Stimulated activated naive B cell treated with anti-CD40 and anti-IgM and Interleukin-4, amounts not matched to agents 10 μg/mL and 1 μg/mL and 100 μg/mL, for 72 hours (primary cell): Measurements from ENCODE around the gene METTL2B.
A peak's percentile ranks its signal among the peaks of the same experiment; 100 is the strongest.
"Not testable (repeated sequence)": the region's sequence is repeated elsewhere in the genome, so short reads cannot be mapped to it uniquely, and the experiment has no call there.

Experiments
- ATAC-seq, 2 donors: fragments of 150-1000 bp; cut with Tn5 transposase; replicated peaks; 2 replicates each; pipeline ENCODE4 v1.10.0; 2021; ENCODE audit warnings: moderate library complexity in 1 of 2
- DNase-seq: peaks from one replicate; pipeline ENCODE4 v3.0.0; 2021
- H3K27ac Mint-ChIP-seq: one replicate; pipeline ENCODE4 v1.8.0; 2022; ENCODE audit warnings: mild to moderate bottlenecking, mixed read lengths
- H3K27me3 Mint-ChIP-seq, 2 donors: one replicate each; pipeline ENCODE4 v1.8.0; 2022; ENCODE audit warnings: mixed read lengths in 2 of 2
- H3K36me3 Mint-ChIP-seq, 2 donors: one replicate each; pipeline ENCODE4 v1.8.0; 2022; ENCODE audit warnings: mixed read lengths in 2 of 2, mild to moderate bottlenecking in 1 of 2
- H3K4me1 Mint-ChIP-seq, 2 donors: one replicate each; pipeline ENCODE4 v1.8.0; 2022; ENCODE audit warnings: mixed read lengths in 2 of 2, mild to moderate bottlenecking in 1 of 2
- H3K4me3 Mint-ChIP-seq, 2 donors: one replicate each; pipeline ENCODE4 v1.8.0; 2022; ENCODE audit warnings: mild to moderate bottlenecking in 2 of 2, mixed read lengths in 2 of 2, moderate library complexity in 1 of 2
- H3K9me3 Mint-ChIP-seq, 2 donors: one replicate each; pipeline ENCODE4 v1.8.0; 2022; ENCODE audit warnings: mixed read lengths in 2 of 2, mild to moderate bottlenecking in 1 of 2

Gene METTL2B

GRCh38 chr7:128463933-128464332 lies 12.6 kb upstream of the METTL2B start:
- not testable (repeated sequence) for ATAC-seq, H3K4me3 Mint-ChIP-seq, H3K27me3 Mint-ChIP-seq, H3K27ac Mint-ChIP-seq, DNase-seq, H3K9me3 Mint-ChIP-seq
- H3K4me1 Mint-ChIP-seq: peaks cover 9 to 13% of the 10 kb centered on the region in 2 donors
- H3K36me3 Mint-ChIP-seq: peaks cover 31 to 39% of the 10 kb centered on the region in 2 donors

DNA sequence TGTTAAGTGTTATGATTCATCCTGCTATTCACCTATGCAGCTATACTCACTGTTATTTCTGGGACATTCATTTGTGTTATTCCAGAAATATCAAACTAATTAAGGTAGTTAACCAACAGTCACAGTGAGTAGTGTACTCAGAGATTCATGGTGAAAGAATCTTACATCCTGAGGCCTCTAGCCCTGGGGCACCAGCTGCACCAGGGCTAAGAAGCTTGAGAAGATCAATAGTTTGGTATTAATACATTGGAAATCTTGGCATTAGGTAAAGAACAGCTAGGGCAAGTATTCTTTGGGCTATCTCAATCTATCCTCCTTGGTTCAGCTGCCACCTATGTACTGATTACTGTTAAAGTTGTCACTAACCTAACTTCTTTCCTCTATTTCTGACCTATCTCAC lies 9.7 kb upstream of the METTL2B start:
- not testable (repeated sequence) for H3K4me1 Mint-ChIP-seq, H3K4me3 Mint-ChIP-seq, ATAC-seq, H3K27me3 Mint-ChIP-seq, DNase-seq, H3K27ac Mint-ChIP-seq, H3K9me3 Mint-ChIP-seq
- H3K36me3 Mint-ChIP-seq: peaks cover 24 to 30% of the 10 kb centered on the region in 2 donors

GRCh38 chr7:128477336-128477690 lies 765 bp downstream of the METTL2B start:
- Mint-ChIP-seq H3K27ac (peak overlapping the region; percentile 99), H3K4me1 (peaks cover 9 to 16% of the 10 kb centered on the region in 2 donors), H3K4me3 (peak overlapping the region; percentile 92 to 97), H3K36me3 (peaks cover 6 to 15% of the 10 kb centered on the region in 2 donors)
- DNase-seq, H3K27me3 Mint-ChIP-seq, H3K9me3 Mint-ChIP-seq: not testable (repeated sequence)
- ATAC-seq: peak; percentile 21 to 22

DNA sequence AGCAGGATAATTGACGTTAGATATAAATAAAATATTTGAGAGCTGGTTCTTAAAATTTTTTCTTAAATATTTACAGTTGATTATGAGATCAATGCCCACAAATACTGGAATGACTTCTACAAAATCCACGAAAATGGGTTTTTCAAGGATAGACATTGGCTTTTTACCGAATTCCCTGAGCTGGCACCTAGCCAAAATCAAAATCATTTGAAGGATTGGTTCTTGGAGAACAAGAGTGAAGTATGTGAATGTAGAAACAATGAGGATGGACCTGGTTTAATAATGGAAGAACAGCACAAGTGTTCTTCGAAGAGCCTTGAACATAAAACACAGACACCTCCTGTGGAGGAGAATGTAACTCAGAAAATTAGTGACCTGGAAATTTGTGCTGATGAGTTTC lies 2.5 kb downstream of the METTL2B start:
- not testable (repeated sequence) for ATAC-seq, H3K27me3 Mint-ChIP-seq, DNase-seq, H3K9me3 Mint-ChIP-seq, H3K4me3 Mint-ChIP-seq, H3K27ac Mint-ChIP-seq
- Mint-ChIP-seq H3K36me3 (peaks cover 9 to 22% of the 10 kb centered on the region in 2 donors), H3K4me1 (peaks cover 9 to 16% of the 10 kb centered on the region in 2 donors)

GRCh38 chr7:128488134-128488533 lies 11.6 kb downstream of the METTL2B start:
- not testable (repeated sequence) for H3K4me1 Mint-ChIP-seq, H3K4me3 Mint-ChIP-seq, H3K27me3 Mint-ChIP-seq, H3K27ac Mint-ChIP-seq, DNase-seq, H3K9me3 Mint-ChIP-seq, ATAC-seq
- H3K36me3 Mint-ChIP-seq: peaks cover 26 to 34% of the 10 kb centered on the region in 2 donors

DNA sequence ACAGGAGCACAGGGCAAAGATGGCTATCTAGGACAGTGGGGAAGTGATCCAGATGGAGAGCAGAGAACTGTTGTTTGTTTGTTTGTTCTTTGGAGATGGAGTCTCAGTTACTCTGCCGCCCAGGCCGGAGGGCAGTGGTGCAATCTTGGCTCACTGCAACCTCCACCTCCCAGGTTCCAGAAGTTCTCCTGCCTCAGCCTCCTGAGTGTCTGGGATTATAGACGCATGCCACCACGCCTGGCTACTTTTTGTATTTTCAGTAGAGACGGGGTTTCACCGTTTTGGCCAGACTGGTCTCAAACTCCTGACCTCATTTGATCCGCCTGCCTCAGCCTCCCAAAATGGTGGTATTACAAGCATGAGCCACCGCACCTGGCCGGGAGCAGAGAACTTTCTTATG lies 20.9 kb downstream of the METTL2B start:
- no peak overlapping the region for H3K4me3 Mint-ChIP-seq
- ATAC-seq (no peak), DNase-seq (no peak)
- no peaks in the 10 kb centered on the region for H3K4me1 Mint-ChIP-seq
- no peaks in the 10 kb centered on the region for H3K27me3 Mint-ChIP-seq
- H3K27ac Mint-ChIP-seq: no peak overlapping the region
- no peaks in the 10 kb centered on the region for H3K9me3 Mint-ChIP-seq
- peaks cover 29 to 48% of the 10 kb centered on the region in 2 donors for H3K36me3 Mint-ChIP-seq

DNA sequence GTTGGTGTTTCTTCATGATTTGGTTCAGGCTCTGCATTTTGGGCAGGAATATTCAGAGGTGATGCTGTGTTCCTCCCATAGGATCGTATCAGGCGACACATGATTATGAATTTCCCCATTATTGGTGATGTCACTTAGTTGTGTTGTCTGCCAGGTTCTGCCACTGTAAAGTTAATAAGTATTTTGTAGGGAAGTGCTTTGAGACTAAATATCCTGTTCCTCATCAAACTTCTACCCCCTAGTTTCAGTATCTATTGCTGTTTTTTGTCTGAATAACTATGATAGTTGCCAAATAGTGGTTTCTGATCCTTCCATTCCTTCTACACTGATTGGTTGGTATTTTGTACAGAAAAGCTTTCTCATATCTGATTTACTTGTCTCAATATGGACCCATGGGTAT lies 28.9 kb downstream of the METTL2B start:
- not testable (repeated sequence) for H3K9me3 Mint-ChIP-seq, H3K27me3 Mint-ChIP-seq, DNase-seq, H3K27ac Mint-ChIP-seq, H3K4me3 Mint-ChIP-seq
- peak; percentile 34 to 50 for ATAC-seq
- peaks cover 15 to 35% of the 10 kb centered on the region in 2 donors for H3K36me3 Mint-ChIP-seq
- H3K4me1 Mint-ChIP-seq: peaks cover 14 to 20% of the 10 kb centered on the region in 2 donors

DNA sequence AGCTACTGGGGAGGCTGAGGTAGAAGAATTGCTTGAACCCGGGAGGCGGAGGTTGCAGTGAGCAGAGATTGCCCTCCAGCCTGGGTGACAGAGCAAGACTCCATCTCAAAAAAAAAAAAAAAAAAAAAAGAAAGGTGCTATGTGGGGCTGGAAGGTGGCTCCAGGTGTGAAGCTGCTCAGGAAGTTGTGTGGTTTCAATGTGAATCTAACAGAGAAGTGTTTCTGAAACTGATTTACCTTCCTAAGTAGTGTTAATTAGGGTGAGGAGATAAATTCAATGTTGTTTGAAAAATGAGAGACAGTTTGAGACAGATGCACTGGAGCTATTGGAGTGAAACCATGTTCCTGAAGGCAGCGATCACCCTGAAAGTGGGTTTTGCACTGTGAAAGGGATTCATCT lies 30.3 kb downstream of the METTL2B start:
- ATAC-seq, H3K4me3 Mint-ChIP-seq, H3K27me3 Mint-ChIP-seq, DNase-seq, H3K9me3 Mint-ChIP-seq: not testable (repeated sequence)
- peak overlapping the region; percentile 56 for H3K27ac Mint-ChIP-seq
- peaks cover 8 to 22% of the 10 kb centered on the region in 2 donors for H3K36me3 Mint-ChIP-seq
- peaks cover 14 to 20% of the 10 kb centered on the region in 2 donors for H3K4me1 Mint-ChIP-seq

DNA sequence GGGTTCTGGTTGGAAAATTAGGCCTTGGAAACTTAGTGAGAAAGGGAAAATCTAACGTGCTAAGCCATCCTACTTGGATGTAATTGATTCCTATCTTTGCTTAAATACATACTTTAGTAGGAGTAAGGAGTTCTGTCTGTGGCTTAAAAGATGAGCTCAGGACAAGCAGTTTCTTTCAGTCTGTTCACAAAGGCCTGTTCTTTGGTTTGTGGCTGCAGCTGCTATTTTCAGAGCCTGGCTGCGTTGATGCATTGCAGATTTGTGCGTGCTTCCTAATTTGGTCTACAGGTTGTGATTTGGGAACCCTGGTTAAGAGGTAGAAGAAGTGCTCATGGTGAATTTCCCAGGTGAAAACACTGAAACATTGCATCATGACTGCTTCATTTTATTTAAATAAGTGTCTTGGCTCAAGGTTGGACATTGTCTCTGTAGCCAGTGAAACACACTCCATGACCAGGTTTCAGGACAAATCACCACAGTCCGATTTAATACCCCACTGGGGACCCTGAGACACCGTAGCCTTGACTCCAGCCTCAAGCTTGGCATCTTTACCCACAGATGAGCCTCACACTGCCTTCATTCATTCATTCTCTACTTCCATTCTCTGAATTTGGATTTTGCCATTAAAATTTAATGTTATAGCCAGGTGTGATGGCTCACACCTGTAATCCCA lies 30.9 kb downstream of the METTL2B start:
- peaks cover 14 to 20% of the 10 kb centered on the region in 2 donors for H3K4me1 Mint-ChIP-seq
- peak overlapping the region; percentile 79 for H3K27ac Mint-ChIP-seq
- H3K4me3 Mint-ChIP-seq, DNase-seq, H3K9me3 Mint-ChIP-seq, H3K27me3 Mint-ChIP-seq: not testable (repeated sequence)
- H3K36me3 Mint-ChIP-seq: peaks cover 5 to 18% of the 10 kb centered on the region in 2 donors
- peak in 1 of 2 donors; percentile 38 for ATAC-seq

DNA sequence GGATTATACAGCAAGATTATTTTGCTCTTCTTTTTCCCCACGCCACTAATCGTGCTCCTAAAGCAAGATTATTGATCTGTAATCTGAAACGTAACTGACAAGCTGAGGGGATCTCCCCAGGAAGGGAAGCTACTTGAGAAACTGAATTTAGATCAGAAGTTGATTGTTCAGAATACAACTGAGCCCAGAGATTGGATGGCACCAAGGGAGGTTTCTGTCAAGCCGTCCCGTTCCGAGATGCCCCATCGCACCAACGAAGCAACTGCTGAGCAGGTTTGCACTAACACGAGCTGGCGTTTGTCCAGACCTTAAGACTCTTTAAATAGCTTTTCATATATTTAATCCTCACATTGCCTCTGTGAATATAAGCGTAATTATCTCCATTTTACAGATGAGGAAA lies 35.1 kb downstream of the METTL2B start:
- H3K27ac Mint-ChIP-seq, H3K9me3 Mint-ChIP-seq, H3K36me3 Mint-ChIP-seq, H3K27me3 Mint-ChIP-seq, DNase-seq, H3K4me3 Mint-ChIP-seq, H3K4me1 Mint-ChIP-seq: not testable (repeated sequence)
- peak in 1 of 2 donors; percentile 44 for ATAC-seq

GRCh38 chr7:128515232-128515631 lies 38.7 kb downstream of the METTL2B start:
- not testable (repeated sequence) for H3K4me1 Mint-ChIP-seq, H3K4me3 Mint-ChIP-seq, H3K36me3 Mint-ChIP-seq, H3K9me3 Mint-ChIP-seq, ATAC-seq, H3K27ac Mint-ChIP-seq, DNase-seq, H3K27me3 Mint-ChIP-seq

- not testable (repeated sequence) for H3K4me1 Mint-ChIP-seq, ATAC-seq, H3K4me3 Mint-ChIP-seq, H3K27me3 Mint-ChIP-seq, H3K27ac Mint-ChIP-seq, DNase-seq, H3K9me3 Mint-ChIP-seq, H3K36me3 Mint-ChIP-seq
Measured at GRCh38 chr7:128517023-128517422, 40.5 kb downstream of the METTL2B start.

DNA sequence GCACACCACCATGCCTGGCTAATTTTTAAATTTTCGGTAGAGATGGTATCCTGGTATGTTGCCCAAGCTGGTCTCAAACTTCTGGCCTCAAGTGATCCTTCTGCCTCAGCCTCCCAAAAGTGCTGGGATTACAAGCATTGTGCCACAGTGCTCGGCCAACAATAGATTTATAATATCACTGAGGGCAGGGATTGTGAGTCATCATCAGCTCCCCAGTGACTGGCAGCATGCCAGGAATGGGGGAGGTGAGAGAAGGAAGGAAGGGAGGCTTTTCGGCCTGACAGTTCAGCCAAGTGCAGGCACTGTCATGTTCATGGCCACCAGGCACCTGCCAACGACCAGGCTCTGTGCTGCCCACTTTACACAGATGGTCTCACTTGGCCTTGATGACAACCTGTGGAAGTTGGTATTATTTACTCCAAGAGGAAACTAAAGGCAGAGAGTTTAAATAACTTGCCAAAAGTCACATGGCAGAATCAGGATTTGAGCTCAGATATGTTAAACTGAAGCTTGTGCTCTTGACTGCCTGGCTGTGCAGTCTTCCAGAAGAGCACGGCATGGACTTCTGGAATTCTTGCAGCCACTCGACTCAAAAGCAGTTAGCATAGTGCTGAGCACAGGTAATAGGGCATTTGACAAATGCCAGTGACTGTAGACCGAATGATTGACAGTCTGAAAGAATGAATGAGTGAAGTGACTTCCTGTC lies 46.8 kb downstream of the METTL2B start:
- peak; percentile 39 for DNase-seq
- H3K4me3 Mint-ChIP-seq: not testable (repeated sequence)

GRCh38 chr7:128523932-128524524 lies 47.5 kb downstream of the METTL2B start:
- H3K4me3 Mint-ChIP-seq, H3K36me3 Mint-ChIP-seq, H3K9me3 Mint-ChIP-seq, DNase-seq, H3K27me3 Mint-ChIP-seq, ATAC-seq, H3K27ac Mint-ChIP-seq, H3K4me1 Mint-ChIP-seq: not testable (repeated sequence)

More for the DNA sequence above, 46.8 kb downstream of the METTL2B start:
- ATAC-seq: peak; percentile 79 to 82
- not testable (repeated sequence) for H3K36me3 Mint-ChIP-seq, H3K27me3 Mint-ChIP-seq, H3K4me1 Mint-ChIP-seq, H3K9me3 Mint-ChIP-seq
- peak overlapping the region; percentile 67 for H3K27ac Mint-ChIP-seq

GRCh38 chr7:128525584-128525983 lies 49.0 kb downstream of the METTL2B start:
- Mint-ChIP-seq H3K27ac (peak overlapping the region; percentile 42), H3K4me1 (peaks cover 17 to 18% of the 10 kb centered on the region in 2 donors)
- not testable (repeated sequence) for H3K36me3 Mint-ChIP-seq, H3K4me3 Mint-ChIP-seq, H3K27me3 Mint-ChIP-seq, DNase-seq, H3K9me3 Mint-ChIP-seq
- ATAC-seq: peak in 1 of 2 donors; percentile 20
